Fibroblast of mammary gland (primary cell): Measurements from ENCODE around the gene NFIA.
"Not testable (repeated sequence)": the region's sequence is repeated elsewhere in the genome, so short reads cannot be mapped to it uniquely, and the experiment has no call there.

Experiments
- DNase-seq: peaks from one replicate; pipeline ENCODE4 v3.0.0-alpha.2; 2010; ENCODE audit warnings: low read depth
- H3K4me3 ChIP-seq: 2 replicates; pipeline ENCODE4 v1.5.1; 2011; ENCODE audit warnings: low read depth, mild to moderate bottlenecking, low read length, moderate library complexity; ENCODE audit not compliant: control insufficient read depth
- CTCF ChIP-seq: conservative IDR thresholded peaks from 2 replicates; pipeline ENCODE4 v1.5.1; 2011; ENCODE audit warnings: low read depth, low read length, inconsistent platforms; ENCODE audit not compliant: control insufficient read depth, insufficient read depth

NFIA gene

DNA sequence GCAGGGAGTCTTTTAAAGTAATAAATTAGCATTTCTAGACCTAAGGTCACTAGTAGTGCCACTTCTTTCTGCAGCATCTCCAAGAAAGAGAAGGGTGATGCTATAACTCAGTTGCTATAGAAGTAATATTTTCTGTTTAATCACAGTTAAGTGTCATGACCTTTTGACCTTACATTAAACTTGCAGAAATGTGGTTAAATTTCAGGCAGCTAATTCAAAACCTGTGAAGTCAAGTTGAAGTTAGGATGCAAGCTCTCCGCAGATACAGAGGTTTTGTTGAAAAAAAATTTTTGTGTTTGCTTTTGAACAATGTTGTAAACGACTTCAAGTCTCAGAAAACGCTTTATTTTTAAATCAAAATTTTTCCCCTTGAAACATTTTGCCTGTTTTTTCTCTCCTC lies 193.9 kb downstream of the NFIA start:
- no peak for DNase-seq
- no peak overlapping the region for H3K4me3 ChIP-seq
- no peak for TF ChIP-seq CTCF

DNA sequence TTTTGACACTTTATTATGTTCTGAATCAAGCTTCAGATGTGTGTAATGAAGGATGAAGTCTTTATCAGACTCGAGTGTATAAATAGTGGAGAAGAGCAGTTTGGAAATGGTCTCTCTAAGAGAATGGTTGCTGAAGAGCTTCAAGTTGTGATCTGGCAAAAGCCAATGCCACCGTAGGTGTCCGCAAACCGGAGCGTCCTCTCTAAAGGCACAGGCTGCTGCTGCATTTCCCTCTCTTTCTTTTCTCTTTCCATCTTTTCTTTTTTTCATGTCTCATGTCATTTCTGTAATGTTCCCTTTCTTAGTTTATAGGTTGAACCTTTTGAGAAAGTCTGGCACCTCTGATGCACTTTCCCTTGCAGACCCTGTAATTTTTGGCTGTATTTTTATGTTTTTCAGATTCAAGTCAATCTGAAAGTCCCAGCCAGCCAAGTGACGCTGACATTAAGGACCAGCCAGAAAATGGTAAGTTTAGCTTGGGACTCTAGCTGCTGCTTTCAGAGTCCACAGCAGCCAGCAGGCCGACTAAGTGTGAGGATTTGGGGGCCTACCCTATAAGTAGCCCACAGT lies 194.8 kb downstream of the NFIA start:
- DNase-seq, result no peak
- H3K4me3 ChIP-seq, result no peak overlapping the region
- TF ChIP-seq CTCF, result no peak

DNA sequence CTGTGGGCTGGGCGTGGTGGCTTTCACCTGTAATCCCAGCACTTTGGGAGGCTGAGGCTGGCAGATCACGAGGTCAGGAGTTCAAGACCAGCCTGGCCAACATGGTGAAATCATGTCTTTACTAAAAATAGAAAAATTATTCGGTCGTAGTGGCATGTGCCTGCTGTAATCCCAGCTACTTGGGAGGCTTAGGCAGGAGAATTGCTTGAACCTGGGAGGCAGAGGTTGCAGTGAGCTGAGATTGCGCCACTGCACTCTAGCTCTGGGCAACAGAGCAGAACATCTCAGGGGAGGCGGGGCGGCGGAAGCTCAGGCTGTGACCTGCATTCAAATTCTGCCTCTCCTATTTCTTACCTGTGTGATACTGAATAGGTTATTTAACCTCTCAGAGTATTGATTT lies 196.1 kb downstream of the NFIA start:
- H3K4me3 ChIP-seq, DNase-seq: not testable (repeated sequence)

DNA sequence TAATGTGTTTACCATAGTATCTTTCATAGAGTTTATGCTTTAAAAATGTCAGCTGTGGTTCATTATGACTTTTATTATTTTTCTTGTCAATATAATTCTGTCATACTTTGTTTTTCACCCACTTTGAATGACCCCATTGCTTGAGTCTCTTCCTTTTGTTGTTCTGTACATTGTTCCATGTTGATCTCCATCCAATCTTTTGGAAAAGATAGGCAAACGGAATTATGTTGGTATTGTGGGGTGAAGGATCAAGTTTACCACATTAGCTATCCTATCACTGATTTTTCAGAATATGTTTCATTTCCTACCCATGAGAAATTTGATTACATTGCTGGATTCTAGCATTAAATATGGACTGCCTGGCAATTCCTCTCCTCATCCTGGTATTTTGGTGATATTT lies 196.6 kb downstream of the NFIA start:
- no peak for TF ChIP-seq CTCF
- H3K4me3 ChIP-seq, result no peak overlapping the region
- no peak for DNase-seq

DNA sequence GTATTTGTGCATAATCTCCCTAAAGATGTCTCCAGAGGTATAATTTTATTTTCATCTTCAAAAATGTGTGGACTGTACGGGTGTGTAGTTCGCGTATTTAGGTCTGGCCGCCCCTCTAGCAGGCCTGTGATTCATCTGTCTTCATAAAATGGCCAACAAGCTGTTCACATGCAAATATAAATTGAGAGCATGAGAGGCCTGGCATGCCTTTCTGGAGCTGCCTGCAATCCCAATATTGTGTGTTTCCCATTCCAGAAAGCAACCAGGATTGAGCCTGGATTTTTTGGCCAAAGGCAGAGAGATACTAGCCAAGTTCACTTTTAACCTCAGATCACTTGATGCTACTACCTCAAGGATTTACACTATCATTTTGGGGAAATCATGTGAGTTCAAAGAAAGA lies 197.2 kb downstream of the NFIA start:
- TF ChIP-seq CTCF, result no peak
- DNase-seq, result no peak
- no peak overlapping the region for H3K4me3 ChIP-seq

- TF ChIP-seq CTCF, result no peak
- DNase-seq, result no peak
- no peak overlapping the region for H3K4me3 ChIP-seq
Observed at GRCh38 chr1:61280452-61280851, 198.1 kb downstream of the NFIA start.

DNA sequence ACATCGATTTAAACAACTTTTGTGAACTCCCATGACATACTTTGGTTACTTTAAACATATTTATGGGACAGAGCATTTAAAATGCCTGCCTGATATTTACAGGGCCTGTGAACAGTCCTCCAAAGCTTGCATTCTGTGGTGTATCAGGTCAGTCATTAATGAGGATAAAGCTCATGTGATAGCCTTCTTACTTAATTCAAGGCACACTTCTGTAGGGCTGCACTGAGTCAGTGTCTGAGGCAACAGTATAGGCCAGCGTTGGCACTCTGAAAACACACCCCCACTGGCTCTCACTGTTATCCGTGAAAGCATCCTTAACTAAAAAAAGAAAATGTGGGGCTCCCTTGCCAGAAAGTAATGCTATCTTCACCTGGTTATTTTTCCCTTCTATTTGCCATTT lies 200.0 kb downstream of the NFIA start:
- H3K4me3 ChIP-seq, result no peak overlapping the region
- DNase-seq, result peak; percentile 45
- TF ChIP-seq CTCF, result no peak
